ENCODE data around the gene SHB. TPM values are rescaled to one million over a fixed set of nuclear protein-coding genes. Genes with fewer than 3 reads are reported as not detected.

Gene SHB
- total and polyA plus RNA-seq, 2 of the 13 experiments (the other 11 are each of a cell fraction or from before 2014, with no cell fraction given): 19.4 to 20.7 TPM

DNA sequence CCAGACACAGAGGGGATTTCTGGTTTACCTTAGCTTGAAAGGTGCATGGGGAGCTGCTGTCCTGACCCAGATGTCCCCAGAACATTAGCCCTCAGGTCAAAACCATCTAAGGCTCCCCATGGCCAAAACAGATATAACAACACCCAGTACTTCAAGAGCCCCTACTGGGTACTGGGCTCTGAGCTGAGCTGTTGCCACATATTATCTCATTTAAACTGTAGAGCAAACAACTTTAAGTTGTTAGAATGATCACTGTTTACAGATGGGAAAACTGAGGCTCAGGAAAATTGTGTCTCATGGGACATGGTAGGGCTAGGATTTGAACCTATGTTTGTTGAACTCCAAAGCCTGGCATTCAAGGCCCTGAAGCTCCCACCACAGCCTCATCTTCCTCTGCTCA, 144.5 kb downstream of the SHB start (continued):
- no peak for TF ChIP-seq ZNF225 (CRISPR knock-in tag; IDR thresholded peaks at IDR 0.05)
- no peak for TF ChIP-seq TOPORS (CRISPR knock-in tag; IDR thresholded peaks at IDR 0.05)
- no peak for TF ChIP-seq YY1 (IDR thresholded peaks at IDR 0.05; ENCODE audit: insufficient read depth, insufficient replicate concordance, low read depth, low read length)
- no peak for TF ChIP-seq NCOR1 (IDR thresholded peaks at IDR 0.05; ENCODE audit: borderline replicate concordance, low read length)
- TF ChIP-seq ZNF17 (CRISPR knock-in tag; IDR thresholded peaks at IDR 0.05): no peak
- TF ChIP-seq, protein P1, sequence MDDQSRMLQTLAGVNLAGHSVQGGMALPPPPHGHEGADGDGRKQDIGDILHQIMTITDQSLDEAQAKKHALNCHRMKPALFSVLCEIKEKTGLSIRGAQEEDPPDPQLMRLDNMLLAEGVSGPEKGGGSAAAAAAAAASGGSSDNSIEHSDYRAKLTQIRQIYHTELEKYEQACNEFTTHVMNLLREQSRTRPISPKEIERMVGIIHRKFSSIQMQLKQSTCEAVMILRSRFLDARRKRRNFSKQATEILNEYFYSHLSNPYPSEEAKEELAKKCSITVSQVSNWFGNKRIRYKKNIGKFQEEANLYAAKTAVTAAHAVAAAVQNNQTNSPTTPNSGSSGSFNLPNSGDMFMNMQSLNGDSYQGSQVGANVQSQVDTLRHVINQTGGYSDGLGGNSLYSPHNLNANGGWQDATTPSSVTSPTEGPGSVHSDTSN (CRISPR knock-in tag; IDR thresholded peaks at IDR 0.05; ENCODE audit: borderline replicate concordance): no peak
- no peak for TF ChIP-seq SMC3 (IDR thresholded peaks at IDR 0.05; ENCODE audit: low read length)

GRCh38 chr9:37923796-37924427, 145.1 kb downstream of the SHB start:
- POLR2A ChIA-PET: no interaction called here
- intact Hi-C loops (cut with micrococcal nuclease; ENCODE audit: unreplicated experiment): no loop called here
- no peak overlapping the region for H3K9ac ChIP-seq (ENCODE audit: insufficient read depth, low read depth, low read length)
- no peak overlapping the region for H3K4me2 ChIP-seq (ENCODE audit: low read depth, low read length)
- no peak for DNase-seq (ENCODE audit: low spot score)
- in situ Hi-C loops (cut with HindIII; ENCODE audit: extremely low pct_ligation_motif_present, low pct_unique_long_range_greater_than_20kb): loop anchor here (25.0 kb wide), 1 partner anchor 437 kb away; the partner anchor contains the start of gene POLR1E
- no peaks in the 10 kb centered on the region for H3K27me3 ChIP-seq (ENCODE audit: control insufficient read depth in 1 of 2, insufficient read depth in 2 of 2, low read length in 2 of 2)
- 96% methylated on average over 23 of the region's 25 CpGs for WGBS (ENCODE audit: low lambda C conversion rate)
- no peak overlapping the region for H2AFZ ChIP-seq (ENCODE audit: low read length)
- no peak for FAIRE-seq
- H4K20me1 ChIP-seq (ENCODE audit: insufficient read depth, low read length): peaks cover 40% of the 10 kb centered on the region; the same call in 1 of the 2 replicates
- no peak overlapping the region for H3K27ac ChIP-seq (ENCODE audit: extremely low read length, insufficient read depth, low read length)
- BruUV-seq (replicated peaks): no TSS peak
- H3K9me3 ChIP-seq (ENCODE audit: low read length): no peaks in the 10 kb centered on the region
- no peak for ATAC-seq
- TF ChIP-seq AGO2 (optimal IDR thresholded peaks at IDR 0.05; ENCODE audit: low read depth, low read length): peak; percentile 76
- no peak for TF ChIP-seq SP140L (CRISPR knock-in tag; IDR thresholded peaks at IDR 0.05; ENCODE audit: borderline replicate concordance)
- TF ChIP-seq ZNF510 (CRISPR knock-in tag; IDR thresholded peaks at IDR 0.05; ENCODE audit: low read depth): no peak
- TF ChIP-seq, protein P2, sequence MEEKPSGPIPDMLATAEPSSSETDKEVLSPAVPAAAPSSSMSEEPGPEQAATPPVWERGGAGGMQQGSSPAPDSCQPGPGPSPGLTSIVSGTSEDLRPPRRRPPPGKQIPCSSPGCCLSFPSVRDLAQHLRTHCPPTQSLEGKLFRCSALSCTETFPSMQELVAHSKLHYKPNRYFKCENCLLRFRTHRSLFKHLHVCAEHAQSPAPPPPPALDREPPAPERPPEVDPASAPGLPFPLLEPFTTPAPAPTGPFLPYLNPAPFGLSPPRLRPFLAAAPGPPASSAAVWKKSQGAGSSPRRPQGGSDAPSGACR (CRISPR knock-in tag; IDR thresholded peaks at IDR 0.05): no peak
- TF ChIP-seq ZNF329 (CRISPR knock-in tag; IDR thresholded peaks at IDR 0.05; ENCODE audit: low read depth): no peak
- TF ChIP-seq BCL3 (CRISPR knock-in tag; IDR thresholded peaks at IDR 0.05): no peak
- TF ChIP-seq ZNF605 (CRISPR knock-in tag; IDR thresholded peaks at IDR 0.05): no peak
- no peak for TF ChIP-seq POLR2AphosphoS2 (IDR thresholded peaks at IDR 0.05; ENCODE audit: low read depth, low read length)
- H3K36me3 ChIP-seq (replicated peaks in 1 of 2; ENCODE audit: control insufficient read depth in 1 of 2, insufficient read depth in 2 of 2, low read length in 2 of 2): peaks cover 45 to 93% of the 10 kb centered on the region in 2 experiments
- peaks cover 9% of the 10 kb centered on the region for H3K79me2 ChIP-seq (ENCODE audit: insufficient read depth, low read length)
- H3K4me1 ChIP-seq (ENCODE audit: insufficient read depth, low read length): peaks cover 13% of the 10 kb centered on the region
- CTCF ChIA-PET (ENCODE audit: low intra/inter-chr PET ratio, low total read pairs): no interaction called here
- H3K4me3 ChIP-seq (replicated peaks in 1 of 3; ENCODE audit: insufficient read depth in 1 of 3, low read depth in 2 of 3, low read length in 3 of 3): no peak overlapping the region

Measured in HepG2 (cell line).